GM19395 (cell line): ENCODE data around the gene RAPGEF6.

ENCODE experiments used
- ATAC-seq: cut with Tn5 transposase; IDR thresholded peaks from one replicate; pipeline ENCODE4 v1.9.1; 2021; ENCODE audit warnings: mild to moderate bottlenecking, moderate library complexity; ENCODE audit not compliant: unreplicated experiment

RAPGEF6 gene

GRCh38 chr5:131542723-131543122, 92.3 kb downstream of the RAPGEF6 start:
- no peak for ATAC-seq

- ATAC-seq, result no peak
These were observed 93.3 kb downstream of the RAPGEF6 start for GRCh38 chr5:131541762-131542161.

- no peak for ATAC-seq
These were observed 94.0 kb downstream of the RAPGEF6 start for GRCh38 chr5:131541071-131541470.

- ATAC-seq, result no peak
These were observed 95.8 kb downstream of the RAPGEF6 start for GRCh38 chr5:131539251-131539650.

- ATAC-seq, result no peak
These were observed 96.8 kb downstream of the RAPGEF6 start for GRCh38 chr5:131538177-131538593.

GRCh38 chr5:131536850-131537448, 98.1 kb downstream of the RAPGEF6 start:
- no peak for ATAC-seq

- peak; percentile 92 for ATAC-seq
These were observed 98.7 kb downstream of the RAPGEF6 start for GRCh38 chr5:131536211-131536826.

- no peak for ATAC-seq
These were observed 100.1 kb downstream of the RAPGEF6 start for GRCh38 chr5:131534974-131535373.

GRCh38 chr5:131533836-131534235, 101.2 kb downstream of the RAPGEF6 start:
- ATAC-seq, result no peak

- no peak for ATAC-seq
These were observed 102.9 kb downstream of the RAPGEF6 start for GRCh38 chr5:131532031-131532640.

GRCh38 chr5:131530706-131531331, 104.2 kb downstream of the RAPGEF6 start:
- no peak for ATAC-seq

GRCh38 chr5:131528682-131529081, 106.3 kb downstream of the RAPGEF6 start:
- ATAC-seq, result peak; percentile 60

GRCh38 chr5:131525805-131526204, 109.2 kb downstream of the RAPGEF6 start:
- no peak for ATAC-seq

GRCh38 chr5:131524431-131524830, 110.6 kb downstream of the RAPGEF6 start:
- no peak for ATAC-seq

GRCh38 chr5:131523500-131524185, 111.4 kb downstream of the RAPGEF6 start:
- ATAC-seq, result no peak

GRCh38 chr5:131521252-131521651, 113.8 kb downstream of the RAPGEF6 start:
- ATAC-seq, result no peak

- no peak for ATAC-seq
These were observed 119.7 kb downstream of the RAPGEF6 start for GRCh38 chr5:131515348-131515747.

- no peak for ATAC-seq
These were observed 120.4 kb downstream of the RAPGEF6 start for GRCh38 chr5:131514316-131515283.

- ATAC-seq, result no peak
These were observed 121.2 kb downstream of the RAPGEF6 start for GRCh38 chr5:131513780-131514179.

- no peak for ATAC-seq
These were observed 123.1 kb downstream of the RAPGEF6 start for GRCh38 chr5:131511934-131512333.
